Right atrium auricular region (tissue), 2 donors: ENCODE data around the gene RANBP3. TPM values are rescaled to one million over a fixed set of nuclear protein-coding genes. Genes with fewer than 3 reads are reported as not detected.

Experiments
- DNase-seq: peaks from one replicate; pipeline ENCODE4 v3.0.0-alpha.2; 2019; ENCODE audit warnings: low spot score
- H3K27ac ChIP-seq, 2 donors: fragments of 200-600 bp; sonication (generic); 1 replicate in 1 of 2; 2 replicates in 1 of 2; pipeline ENCODE4 v1.5.1; 2016 to 2019
- H3K27me3 ChIP-seq, 2 donors: fragments of 200-600 bp; sonication (generic); one replicate each; pipeline versions ENCODE4 v1.5.1 to v1.6.0; 2017 to 2019
- H3K36me3 ChIP-seq: fragments of 200-600 bp; sonication (generic); one replicate; pipeline ENCODE4 v1.5.1; 2016
- H3K4me1 ChIP-seq, 2 donors: fragments of 200-600 bp; sonication (generic); one replicate each; pipeline versions ENCODE4 v1.5.1 to v1.6.0; 2017 to 2019
- H3K4me3 ChIP-seq, 2 donors: fragments of 200-600 bp; sonication (generic); 1 replicate in 1 of 2; 2 replicates in 1 of 2; pipeline ENCODE4 v1.5.1; 2017 to 2019; ENCODE audit warnings: mild to moderate bottlenecking in 1 of 2, moderate library complexity in 1 of 2
- H3K9me3 ChIP-seq, 2 donors: fragments of 200-600 bp; sonication (generic); one replicate each; pipeline ENCODE4 v1.5.1; 2019
- total RNA-seq, 2 donors: library from RNA; depleted of rRNA; stranded (reverse); fragments of >200 nt; gene quantifications; one replicate each; pipeline ENCODE4 v1.1.0, GENCODE V29; 2016
- TF ChIP-seq, protein P1 (sequence below), 2 donors: fragments of 200-600 bp; sonication (generic); IDR thresholded peaks; one replicate each; pipeline ENCODE4 v1.5.1; 2019; ENCODE audit warnings: antibody characterized with exemption in 2 of 2

Gene RANBP3
- total RNA-seq, 2 donors from 2014 or later, result 53.6 to 54.7 TPM

DNA sequence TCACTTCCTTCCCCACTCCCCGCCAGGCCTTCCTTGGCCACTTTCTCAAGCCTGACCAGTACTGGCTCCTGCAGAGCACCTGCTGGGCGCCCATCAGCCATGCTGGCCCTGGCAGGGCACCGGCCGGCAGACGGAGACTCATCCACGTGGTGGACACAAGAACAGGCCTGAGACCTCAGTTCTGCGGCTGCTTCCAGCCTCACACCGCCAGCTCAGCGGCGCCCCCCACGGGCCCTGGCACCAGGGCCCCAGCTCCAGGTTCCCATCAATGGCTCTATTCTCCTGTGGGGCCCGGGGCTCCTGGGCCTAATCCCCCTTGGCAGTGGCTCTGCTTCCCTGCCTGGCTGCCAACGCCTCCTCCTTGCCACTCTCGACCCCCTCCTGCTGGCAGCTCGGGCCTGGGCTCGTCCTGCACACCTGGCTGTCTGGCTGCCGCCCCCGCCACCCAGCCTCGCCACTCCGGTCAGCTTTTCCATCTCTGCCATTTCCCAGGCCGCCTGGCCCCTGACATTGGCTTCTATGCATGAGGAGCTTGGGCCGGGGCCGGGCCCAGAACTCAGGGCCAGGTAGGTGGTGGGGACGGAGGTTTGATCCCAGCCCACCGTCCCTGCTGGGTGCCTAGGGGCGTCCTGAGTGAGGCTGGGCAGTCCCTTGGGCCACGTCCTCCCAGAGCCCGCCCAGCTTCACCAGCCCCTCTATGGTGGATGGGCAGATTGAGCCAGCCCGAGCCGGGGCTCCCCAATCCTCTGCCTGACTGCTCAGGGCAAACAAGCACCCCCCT, 80.6 kb downstream of the RANBP3 start:
- no peaks in the 10 kb centered on the region for H3K27me3 ChIP-seq
- H3K27ac ChIP-seq, result peak overlapping the region; percentile 86 to 94
- H3K4me3 ChIP-seq, result no peak overlapping the region
- no peaks in the 10 kb centered on the region for H3K9me3 ChIP-seq
- H3K4me1 ChIP-seq, result peaks cover 0 to 61% of the 10 kb centered on the region in 2 donors
- TF ChIP-seq, protein P1, sequence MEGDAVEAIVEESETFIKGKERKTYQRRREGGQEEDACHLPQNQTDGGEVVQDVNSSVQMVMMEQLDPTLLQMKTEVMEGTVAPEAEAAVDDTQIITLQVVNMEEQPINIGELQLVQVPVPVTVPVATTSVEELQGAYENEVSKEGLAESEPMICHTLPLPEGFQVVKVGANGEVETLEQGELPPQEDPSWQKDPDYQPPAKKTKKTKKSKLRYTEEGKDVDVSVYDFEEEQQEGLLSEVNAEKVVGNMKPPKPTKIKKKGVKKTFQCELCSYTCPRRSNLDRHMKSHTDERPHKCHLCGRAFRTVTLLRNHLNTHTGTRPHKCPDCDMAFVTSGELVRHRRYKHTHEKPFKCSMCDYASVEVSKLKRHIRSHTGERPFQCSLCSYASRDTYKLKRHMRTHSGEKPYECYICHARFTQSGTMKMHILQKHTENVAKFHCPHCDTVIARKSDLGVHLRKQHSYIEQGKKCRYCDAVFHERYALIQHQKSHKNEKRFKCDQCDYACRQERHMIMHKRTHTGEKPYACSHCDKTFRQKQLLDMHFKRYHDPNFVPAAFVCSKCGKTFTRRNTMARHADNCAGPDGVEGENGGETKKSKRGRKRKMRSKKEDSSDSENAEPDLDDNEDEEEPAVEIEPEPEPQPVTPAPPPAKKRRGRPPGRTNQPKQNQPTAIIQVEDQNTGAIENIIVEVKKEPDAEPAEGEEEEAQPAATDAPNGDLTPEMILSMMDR (IDR thresholded peaks at IDR 0.05), result peak in 1 of 2 donors; percentile 43
- DNase-seq, result no peak
- peaks cover 30% of the 10 kb centered on the region for H3K36me3 ChIP-seq

DNA sequence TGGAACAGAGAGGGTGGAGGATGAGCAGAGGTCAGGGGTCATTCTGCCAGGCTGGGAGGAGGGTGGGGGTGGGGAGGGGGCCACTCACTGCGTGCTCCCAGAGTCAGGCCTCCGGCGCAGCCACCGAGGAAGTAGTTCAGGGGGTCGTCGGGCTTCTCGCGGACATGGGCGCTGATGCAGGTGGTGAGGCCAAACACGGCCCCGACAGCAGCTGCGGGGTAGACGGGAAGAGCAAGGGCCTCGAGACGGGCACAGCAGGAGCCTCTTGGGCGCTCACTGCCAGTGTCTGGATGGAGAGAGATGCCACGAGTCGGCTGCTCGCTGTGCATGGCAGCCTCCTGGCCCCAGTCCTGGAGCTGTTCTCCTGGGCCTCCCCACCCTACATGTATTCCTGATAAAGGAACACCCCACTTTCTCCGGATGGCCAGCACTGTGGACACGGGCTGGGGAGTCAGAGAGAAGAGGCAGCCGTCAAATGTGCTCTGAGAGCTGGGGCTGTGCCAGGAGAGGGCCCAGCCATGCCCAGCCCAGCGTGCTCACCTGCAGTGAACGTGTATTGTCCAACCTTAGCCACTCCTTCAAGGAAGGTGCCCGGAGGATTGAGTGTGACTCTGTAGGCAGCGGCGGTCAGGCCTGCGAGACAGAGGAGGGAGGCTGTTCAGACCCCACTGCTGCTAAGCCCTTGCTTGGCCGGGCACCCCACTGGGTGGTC, 81.4 kb downstream of the RANBP3 start:
- TF ChIP-seq, protein P1 (IDR thresholded peaks at IDR 0.05), result no peak
- no peaks in the 10 kb centered on the region for H3K27me3 ChIP-seq
- peaks cover 25% of the 10 kb centered on the region for H3K36me3 ChIP-seq
- peaks cover 0 to 61% of the 10 kb centered on the region in 2 donors for H3K4me1 ChIP-seq
- no peak for DNase-seq
- no peaks in the 10 kb centered on the region for H3K9me3 ChIP-seq
- peak overlapping the region; percentile 86 to 94 for H3K27ac ChIP-seq
- H3K4me3 ChIP-seq, result no peak overlapping the region

DNA sequence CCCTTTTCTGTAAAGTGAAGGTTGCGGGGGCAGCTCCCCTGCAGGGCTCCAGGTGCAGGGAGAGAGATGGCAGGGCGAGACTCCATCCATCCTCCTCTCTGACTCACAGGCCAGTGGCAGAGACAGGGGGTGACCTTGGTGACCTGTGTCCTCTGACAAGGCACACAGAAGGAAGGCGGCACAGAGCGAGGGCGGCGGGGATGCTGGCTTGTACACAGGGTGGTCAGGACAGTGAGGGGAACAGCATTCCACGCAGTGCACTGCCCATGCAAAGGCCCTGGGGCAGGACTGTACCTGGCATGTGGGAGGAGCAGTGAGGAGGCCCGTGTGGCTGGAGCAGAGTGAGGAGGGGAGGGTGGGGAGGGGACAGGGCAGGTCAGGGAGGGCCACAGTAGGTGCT, 82.0 kb downstream of the RANBP3 start:
- TF ChIP-seq, protein P1 (IDR thresholded peaks at IDR 0.05), result no peak
- Histone ChIP-seq H3K9me3 (no peaks in the 10 kb centered on the region), H3K27me3 (no peaks in the 10 kb centered on the region), H3K4me3 (no peak overlapping the region), H3K4me1 (peaks cover 0 to 55% of the 10 kb centered on the region in 2 donors), H3K27ac (peak overlapping the region; percentile 86 to 94), H3K36me3 (peaks cover 25% of the 10 kb centered on the region)
- no peak for DNase-seq

DNA sequence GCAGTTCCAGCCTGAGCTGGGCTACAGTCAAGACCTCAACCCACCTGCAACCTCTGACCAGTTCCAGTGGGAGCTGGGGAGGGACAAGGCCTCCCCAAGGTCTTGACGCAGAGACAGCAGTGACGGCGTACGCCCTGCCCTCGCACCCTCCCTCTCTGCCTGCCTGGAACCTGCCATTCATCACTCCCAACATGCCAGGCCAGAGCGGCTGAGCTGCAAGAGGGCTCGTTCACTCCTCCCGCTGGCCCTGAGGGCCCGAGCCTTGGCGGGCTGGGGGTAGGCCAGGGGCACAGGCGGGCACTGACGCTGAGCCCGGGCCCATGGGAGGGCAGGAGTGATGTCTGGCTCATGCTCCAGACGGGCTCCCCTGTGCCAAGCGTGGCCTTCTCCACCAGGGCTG, 82.5 kb downstream of the RANBP3 start:
- Histone ChIP-seq H3K9me3 (no peaks in the 10 kb centered on the region), H3K4me3 (no peak overlapping the region), H3K27me3 (no peaks in the 10 kb centered on the region), H3K36me3 (peaks cover 23% of the 10 kb centered on the region), H3K27ac (peak overlapping the region; percentile 86 to 94), H3K4me1 (peaks cover 0 to 55% of the 10 kb centered on the region in 2 donors)
- no peak for DNase-seq
- TF ChIP-seq, protein P1 (IDR thresholded peaks at IDR 0.05), result no peak

DNA sequence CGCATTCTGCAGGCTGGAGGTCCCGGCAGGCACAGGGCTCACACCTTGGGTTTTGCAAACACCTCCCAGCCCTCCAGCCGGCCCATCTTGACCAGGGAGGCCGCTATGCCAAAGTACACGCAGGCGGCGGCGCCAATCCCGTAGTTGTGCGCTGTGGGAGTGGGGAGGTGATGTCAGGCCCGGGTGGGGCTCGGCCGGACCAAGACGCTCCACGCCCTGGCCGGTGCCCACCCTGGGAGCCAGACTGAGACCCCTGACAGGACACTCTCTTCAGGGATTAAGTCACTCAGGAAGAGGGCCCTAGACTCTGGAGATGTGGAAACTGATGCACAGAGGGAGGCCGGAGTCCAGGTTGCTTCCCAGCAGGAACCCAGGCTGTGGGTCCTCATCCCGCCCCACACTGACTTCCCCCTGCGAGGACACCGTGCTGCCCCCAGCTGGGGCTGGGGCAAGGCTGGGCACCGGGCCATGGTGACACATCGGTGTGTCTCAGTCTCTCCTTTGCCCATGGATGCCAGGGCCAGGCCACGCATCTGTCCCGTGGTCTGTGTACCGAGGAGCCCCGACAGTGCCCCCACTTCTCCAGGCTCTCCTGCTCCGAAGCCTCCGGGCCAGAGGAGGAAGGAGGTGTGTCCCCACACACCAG, 83.1 kb downstream of the RANBP3 start:
- H3K36me3 ChIP-seq, result peaks cover 21% of the 10 kb centered on the region
- TF ChIP-seq, protein P1 (IDR thresholded peaks at IDR 0.05), result no peak
- H3K9me3 ChIP-seq, result no peaks in the 10 kb centered on the region
- no peak overlapping the region for H3K4me3 ChIP-seq
- H3K27ac ChIP-seq, result peak overlapping the region; percentile 86 to 94
- no peak for DNase-seq
- H3K4me1 ChIP-seq, result peaks cover 0 to 55% of the 10 kb centered on the region in 2 donors
- H3K27me3 ChIP-seq, result no peaks in the 10 kb centered on the region
